ENCODE data around the gene STAT3.
A peak's percentile ranks its signal among the peaks of the same experiment; 100 is the strongest.

STAT3 gene

DNA sequence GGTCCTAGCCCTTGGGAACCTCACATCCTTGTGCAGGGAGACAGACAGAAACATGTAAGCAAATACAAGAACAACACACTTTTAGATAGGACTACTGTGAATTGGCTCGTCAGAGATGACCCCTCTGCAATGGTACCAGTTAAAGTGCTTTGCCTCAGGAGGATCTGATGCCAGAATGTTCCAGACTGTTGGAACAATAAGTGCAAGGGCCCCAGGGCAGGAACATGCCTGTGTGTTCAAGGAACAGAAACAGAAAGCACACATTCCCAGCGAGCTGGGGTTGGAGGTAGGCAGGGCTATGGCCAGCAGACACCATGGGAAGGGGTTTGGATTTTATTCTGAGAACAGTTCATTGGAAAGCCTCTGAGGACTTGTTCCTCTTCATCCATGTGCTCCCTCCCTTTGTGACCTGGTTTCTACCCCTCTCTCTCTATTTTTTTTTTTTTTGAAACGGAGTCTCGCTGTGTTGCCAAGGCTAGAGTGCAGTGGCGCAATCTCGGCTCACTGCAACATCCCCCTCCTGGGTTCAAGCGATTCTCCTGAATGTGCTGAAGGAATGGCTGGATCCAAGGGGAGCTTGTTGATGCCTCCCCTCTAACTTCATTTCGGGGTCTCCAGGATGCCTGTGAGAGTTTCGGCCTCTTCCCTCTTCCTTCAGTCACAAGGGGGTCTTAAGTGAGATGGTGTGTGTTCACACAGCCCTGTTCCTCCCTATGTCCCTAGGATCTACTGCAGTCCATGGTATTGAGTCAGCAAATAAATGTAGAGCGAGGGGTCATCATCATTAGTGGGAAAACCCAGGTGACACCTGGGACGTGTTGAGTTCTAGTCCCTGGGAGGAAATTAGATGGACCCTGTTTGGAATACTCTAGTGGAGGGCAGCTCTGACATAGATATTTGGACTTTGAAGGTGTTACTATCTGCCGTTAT is 93.5 kb downstream of the STAT3 start:
- no peak for DNase-seq (ENCODE audit: low read depth)

DNA sequence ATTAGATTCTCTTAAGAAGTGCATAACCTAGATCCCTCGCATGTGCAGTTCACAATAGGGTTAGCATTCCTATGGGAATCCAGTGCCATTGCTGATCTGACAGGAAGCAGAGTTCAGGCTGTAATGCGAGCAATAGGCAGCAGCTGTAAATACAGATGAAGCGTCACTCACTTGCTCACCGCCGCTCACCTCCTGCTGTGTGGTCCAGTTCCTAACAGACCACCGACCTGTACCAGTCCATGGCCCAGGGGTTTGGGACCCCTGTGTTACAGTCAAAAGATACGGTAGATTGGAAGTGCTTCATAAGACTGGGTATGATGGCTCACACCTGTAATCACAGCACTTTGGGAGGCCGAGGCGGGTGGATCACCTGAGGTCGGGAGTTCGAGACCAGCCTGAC is 97.1 kb downstream of the STAT3 start:
- no peak for DNase-seq (ENCODE audit: low read depth)

DNA sequence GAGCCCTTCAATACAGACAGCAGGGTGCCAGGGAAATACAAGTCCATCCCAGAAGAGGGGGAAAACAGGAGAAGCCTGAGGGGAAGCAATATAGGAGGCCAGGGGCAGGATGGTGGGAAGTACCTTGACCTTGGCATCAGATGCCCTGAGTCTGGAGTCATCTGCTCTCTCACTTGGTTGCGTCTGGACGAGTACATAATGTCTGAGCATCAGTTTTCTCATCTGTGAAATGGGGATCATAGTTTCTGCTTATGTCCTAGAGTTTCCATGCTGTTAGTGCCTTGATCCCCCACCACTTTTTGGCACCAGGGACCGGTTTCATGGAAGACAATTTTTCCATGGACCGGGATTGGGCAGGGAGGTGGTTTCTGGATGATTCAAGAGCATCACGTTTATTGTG is 97.7 kb downstream of the STAT3 start:
- DNase-seq (ENCODE audit: low read depth): no peak

DNA sequence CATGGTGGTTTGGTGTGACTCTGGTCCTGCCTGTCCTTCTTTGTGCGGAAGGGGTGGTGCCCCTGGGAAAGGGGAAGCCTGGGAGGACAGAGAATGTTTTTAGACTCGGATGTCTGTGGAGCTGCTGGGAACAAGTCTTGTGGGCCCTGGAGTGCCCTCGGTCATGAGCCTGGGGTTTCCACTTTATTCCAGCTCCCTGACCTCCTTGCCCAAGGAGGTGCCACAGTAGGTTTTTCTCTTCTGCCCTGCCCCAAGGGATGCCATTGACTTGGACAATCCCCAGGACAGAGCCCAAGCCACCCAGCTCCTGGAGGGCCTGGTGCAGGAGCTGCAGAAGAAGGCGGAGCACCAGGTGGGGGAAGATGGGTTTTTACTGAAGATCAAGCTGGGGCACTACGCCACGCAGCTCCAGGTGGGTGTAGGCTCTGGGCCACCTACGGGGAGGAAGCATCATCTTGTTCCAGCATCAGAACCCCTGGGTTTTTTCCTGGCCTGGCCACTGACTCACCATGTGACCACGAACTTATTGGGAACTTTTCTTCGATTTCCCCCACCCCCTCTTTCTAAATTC is 98.5 kb downstream of the STAT3 start:
- DNase-seq (ENCODE audit: low read depth): no peak

DNA sequence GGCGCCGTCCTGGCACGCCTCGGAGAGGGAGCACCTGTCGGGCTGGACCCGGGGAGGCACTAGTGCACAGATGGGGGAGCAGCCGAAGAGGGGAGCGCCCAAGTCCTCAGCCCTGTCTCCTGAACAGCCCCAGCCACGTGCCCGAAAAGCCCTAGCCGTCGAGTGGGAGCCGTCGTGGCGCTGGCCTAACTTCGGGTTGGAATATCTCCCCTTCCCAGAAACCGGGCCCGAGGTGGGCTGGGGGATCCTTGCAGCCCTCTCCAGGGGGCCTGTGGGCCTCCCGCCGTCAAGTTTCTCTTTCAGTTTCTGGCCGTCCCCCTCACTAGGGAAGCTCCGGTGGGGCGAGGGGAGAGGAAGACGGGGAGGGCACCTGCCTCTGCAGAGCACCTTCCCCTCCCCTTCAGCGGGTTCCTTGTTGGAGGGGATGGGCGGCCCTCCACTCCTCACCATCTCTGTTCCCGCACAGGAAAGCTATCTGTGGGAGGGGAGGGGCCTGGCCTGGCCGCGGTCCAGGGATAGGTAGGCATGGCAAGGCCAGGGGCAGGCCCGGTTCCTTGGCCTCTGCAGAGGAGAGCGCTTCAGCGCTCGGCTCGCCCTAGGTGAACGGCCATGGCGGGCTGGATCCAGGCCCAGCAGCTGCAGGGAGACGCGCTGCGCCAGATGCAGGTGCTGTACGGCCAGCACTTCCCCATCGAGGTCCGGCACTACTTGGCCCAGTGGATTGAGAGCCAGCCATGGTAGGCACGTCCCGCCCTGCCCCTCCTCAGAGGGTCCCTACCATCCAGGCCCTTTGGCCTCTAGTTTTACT is 99.2 kb downstream of the STAT3 start:
- no peak for DNase-seq (ENCODE audit: low read depth)

DNA sequence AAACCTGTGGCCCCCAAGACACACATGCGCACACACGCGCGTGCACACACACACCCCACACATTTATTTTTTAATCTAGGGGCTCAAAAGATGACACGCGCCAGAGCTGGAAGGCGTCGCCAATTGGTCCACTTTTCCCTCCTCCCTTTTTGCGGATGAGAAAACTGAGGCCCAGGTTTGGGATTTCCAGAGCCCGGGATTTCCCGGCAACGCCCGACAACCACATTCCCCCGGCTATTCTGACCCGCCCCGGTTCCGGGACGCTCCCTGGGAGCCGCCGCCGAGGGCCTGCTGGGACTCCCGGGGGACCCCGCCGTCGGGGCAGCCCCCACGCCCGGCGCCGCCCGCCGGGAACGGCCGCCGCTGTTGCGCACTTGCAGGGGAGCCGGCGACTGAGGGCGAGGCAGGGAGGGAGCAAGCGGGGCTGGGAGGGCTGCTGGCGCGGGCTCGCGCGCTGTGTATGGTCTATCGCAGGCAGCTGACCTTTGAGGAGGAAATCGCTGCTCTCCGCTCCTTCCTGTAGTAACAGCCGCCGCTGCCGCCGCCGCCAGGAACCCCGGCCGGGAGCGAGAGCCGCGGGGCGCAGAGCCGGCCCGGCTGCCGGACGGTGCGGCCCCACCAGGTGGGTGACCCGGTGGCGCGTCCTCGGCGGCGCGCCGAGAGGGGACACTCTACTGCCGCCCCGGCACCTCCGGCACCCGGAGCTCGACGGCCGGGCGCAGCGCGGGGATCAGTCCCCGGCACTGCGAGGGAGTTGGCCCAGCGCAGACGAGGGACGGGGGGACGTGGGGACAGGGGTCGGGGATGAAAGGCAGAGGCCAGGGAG is 100.1 kb downstream of the STAT3 start, which contains the start of gene STAT5A:
STAT5A (plus strand) TSS at position 522 of the 826 bp plus-strand sequence. CDS start 914 bp downstream, outside the sequence.
- peak; percentile 33 for DNase-seq (ENCODE audit: low read depth)

DNA sequence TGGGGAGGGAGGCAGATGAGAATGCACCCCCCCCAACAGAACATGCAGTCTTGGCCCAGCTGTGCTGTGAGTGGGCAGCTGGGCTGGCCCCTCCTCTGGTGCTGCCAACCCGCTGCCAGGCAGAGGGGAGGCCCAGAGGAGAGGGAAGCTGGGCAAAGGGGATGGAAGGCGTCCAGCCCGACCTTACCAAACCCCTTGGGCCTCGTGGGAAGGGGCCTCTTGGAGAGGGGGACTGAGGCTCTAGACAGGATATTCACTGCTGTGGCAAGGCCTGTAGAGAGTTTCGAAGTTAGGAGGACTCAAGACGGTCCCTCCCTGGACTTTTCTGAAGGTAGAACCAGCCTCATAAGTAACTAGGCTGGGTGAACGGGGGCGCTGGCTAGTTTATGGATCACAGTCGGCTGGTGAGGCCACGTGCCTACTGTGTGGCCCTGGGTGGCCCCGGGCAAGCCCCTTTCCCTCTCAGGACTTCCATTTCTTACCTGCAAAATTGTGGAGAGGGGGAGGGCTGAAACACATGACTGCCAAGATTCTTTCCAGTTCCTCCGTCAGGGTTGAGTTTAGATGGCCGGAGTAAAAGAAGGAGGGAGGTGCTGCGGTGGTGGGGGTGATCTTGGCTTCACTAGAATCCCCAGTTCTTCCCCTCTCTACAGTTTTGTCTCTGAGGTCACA is 100.8 kb downstream of the STAT3 start:
- peak; percentile 12 for DNase-seq (ENCODE audit: low read depth)

DNA sequence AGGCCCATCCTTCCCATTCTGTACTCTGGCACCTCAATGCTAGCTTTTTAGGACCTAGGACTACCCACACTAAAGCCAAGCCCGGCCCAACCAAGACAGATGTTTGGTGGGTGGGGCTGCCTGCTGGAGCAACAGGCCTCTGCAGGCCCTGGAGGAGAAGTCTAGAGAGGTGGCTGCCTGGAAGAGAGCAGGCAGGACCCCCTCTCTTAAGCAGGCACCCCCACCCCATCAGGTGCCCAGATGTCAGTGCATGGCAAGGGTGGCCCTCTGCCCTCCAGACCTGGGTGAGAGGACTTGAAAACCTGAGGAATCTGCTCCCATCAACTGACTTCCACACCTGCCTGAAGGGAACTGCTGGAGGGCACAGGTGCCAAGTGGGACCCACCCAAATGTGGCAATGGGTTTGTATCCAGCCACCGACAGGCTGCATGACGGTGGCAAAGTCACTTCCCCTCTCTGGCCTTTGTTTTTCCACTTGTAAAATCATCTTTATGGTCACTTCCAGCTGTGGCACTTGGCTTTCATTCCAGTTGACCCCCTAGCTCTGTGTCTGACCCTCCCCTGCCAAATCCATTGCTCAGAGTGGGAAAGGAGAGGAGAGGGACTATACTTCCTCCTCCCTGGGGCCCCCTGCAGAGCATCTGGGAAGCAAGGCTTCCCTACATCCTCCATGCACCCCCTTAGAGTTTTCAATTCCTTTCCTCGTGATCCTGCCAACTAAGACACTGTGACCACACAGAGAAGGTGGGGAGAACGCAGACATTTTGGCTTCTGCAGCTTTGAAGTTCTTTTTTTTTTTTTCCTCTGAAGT is 101.6 kb downstream of the STAT3 start:
- no peak for DNase-seq (ENCODE audit: low read depth)

- no peak for DNase-seq (ENCODE audit: low read depth)
These were observed 102.7 kb downstream of the STAT3 start for GRCh38 chr17:42285346-42286050.

GRCh38 chr17:42284566-42284965 is 103.7 kb downstream of the STAT3 start:
- no peak for DNase-seq (ENCODE audit: low read depth)

DNA sequence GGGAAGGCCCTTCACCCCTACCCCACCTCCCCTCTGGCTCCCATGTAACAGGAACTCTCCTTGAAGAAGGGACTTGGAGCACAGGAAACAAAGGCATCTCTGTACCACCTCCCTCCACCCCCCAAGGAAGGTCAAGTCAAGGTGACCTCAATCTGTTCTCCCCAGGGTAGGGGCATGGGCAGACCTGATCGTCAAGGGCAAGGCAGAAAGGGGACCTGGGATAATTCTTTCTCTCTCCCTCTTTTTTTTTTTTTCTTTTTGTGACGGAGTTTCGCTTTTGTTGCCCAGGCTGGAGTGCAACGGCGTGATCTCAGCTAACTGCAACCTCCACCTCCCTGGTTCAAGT is 104.2 kb downstream of the STAT3 start:
- no peak for DNase-seq (ENCODE audit: low read depth)

DNA sequence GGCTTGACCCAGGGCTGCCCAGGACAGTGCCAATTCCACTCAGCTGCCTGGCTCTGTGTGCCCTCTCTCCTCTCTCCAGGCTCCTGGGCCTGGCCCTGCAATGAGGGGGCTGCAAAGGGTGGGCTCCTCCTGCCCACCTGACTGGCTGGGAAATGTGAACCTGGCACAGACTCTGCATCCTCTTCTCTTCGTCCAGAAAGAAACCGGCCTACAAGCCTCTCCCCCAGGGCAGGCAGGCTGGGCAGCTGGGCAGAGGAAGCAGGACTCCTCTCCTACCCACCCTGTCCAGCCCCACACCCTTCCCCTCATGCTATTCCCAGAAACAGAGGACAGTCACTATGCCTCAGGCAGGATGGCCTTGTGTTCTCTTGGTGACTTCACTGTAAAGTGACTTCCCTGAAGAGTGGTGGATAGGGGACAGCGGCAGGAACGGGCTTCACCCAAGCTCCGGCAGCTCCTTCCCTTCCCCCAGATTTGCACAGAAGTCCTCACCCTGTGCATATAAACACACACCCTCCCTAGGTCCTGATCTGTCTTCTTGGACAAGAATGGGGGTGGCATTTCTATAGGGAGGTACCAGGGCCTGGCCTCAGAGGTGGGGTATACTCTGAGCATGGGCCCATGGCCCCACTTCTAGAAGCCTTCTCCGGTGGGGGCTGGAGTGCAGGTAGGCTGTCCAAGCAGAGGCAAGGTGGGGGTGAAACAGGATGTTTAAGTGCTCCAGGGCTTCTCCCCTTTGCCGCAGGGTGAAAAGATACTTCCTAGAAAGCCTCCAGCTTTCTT is 104.8 kb downstream of the STAT3 start:
- DNase-seq (ENCODE audit: low read depth): no peak

DNA sequence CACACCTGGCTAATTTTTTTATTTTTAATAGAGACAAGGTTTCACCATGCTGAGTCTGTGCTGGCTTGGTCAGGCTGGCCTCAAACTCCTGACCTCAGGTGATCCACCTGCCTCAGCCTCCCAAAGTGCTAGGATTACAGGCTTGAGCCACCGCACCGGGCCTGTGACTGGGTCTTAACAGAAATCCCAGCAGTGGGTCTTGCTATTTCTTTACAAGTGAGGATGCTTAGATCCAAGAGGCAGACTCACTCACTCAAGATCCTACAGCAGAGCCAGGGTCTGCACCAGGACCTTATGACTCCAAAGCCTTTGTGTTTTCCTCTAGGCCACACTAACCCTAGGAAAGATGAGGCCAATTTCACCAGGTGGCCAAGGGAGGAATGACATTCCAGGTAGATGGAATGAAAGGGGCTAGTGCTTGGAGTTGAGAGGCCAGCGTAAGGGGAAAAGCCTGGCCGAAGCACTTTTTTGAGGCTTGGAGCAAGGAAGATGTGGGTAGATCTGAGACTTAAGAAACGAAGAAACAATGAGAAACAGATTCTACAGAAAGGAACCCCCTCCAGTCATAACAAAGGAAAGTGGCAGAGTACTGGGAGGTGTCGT is 105.7 kb downstream of the STAT3 start:
- DNase-seq (ENCODE audit: low read depth): no peak

- DNase-seq (ENCODE audit: low read depth): no peak
These were observed 106.6 kb downstream of the STAT3 start for GRCh38 chr17:42281571-42282096.

- DNase-seq (ENCODE audit: low read depth): no peak
These were observed 108.2 kb downstream of the STAT3 start for GRCh38 chr17:42279776-42280630.

- no peak for DNase-seq (ENCODE audit: low read depth)
These were observed 110.9 kb downstream of the STAT3 start for GRCh38 chr17:42277342-42277712.

DNA sequence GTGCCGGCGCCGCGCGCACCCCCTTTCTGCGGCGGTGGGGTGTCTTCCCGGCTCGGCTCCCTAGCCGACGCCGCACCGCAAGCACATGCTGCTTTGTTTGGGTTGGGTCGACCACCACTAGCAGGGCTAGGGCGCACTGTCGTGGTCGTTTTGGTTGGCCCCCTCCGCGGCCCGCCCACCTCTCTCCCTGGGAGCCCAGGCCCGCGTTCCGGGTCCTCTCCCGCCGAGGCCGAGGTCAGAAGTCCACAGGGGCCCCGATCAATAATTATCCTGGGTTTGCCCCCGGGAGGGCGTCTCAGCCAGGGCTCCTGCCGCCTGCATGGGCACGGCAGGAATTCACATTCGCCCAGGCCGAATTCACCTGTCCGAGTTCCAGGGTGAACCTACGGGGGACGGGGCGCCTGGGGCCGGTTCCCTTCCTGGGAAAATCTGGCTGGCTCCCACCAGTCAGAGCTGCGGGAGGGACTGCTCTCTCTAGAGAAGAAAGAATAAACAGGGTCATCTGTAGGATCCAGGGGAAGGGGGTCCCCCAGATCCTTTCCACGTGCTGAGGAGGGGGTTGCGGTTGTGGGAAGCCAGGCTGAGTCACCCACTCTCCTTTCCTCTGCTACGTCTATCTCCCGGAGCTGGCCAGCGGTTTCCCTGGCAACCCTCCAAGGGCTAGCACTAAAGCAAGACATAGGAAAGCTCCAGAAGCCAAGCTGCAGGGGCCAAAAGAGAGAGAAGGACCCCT is 111.5 kb downstream of the STAT3 start:
- DNase-seq (ENCODE audit: low read depth): no peak
